CD4-positive, alpha-beta T cell treated with Interleukin-6 for 4 hours (primary cell): Measurements from ENCODE around the gene CLCN2.

ENCODE experiments used
- DNase-seq: peaks from one replicate; pipeline ENCODE4 v3.0.0-alpha.2; 2020; ENCODE audit warnings: mixed read lengths

The CLCN2 gene

DNA sequence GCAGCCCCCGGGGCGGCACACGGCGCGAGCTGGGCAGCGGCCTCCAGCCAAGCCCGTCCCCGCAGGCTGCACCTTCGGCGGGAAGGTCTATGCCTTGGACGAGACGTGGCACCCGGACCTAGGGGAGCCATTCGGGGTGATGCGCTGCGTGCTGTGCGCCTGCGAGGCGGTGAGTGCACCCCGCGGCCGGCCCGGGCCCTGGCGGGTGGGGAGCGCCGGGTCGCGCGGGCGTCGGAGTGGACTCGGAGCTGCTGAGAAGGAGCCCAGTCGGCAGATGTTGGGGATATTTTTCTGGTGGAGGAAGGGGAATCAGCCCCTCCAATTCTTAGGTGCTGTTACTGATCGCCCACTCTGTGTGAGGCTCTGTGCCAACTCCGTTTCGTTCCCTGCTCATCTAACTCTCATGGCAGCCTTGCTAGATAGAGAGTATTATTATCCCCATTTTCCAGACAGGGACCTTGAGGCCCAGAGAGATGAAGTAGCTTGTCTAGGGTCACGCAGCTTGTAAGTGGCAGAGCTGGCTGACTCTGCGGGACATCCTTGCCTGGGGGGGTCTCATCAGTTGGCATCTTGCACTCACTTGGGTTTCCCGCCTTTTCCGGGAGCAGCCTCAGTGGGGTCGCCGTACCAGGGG, 19.3 kb upstream of the CLCN2 start:
- peak; percentile 22 for DNase-seq

DNA sequence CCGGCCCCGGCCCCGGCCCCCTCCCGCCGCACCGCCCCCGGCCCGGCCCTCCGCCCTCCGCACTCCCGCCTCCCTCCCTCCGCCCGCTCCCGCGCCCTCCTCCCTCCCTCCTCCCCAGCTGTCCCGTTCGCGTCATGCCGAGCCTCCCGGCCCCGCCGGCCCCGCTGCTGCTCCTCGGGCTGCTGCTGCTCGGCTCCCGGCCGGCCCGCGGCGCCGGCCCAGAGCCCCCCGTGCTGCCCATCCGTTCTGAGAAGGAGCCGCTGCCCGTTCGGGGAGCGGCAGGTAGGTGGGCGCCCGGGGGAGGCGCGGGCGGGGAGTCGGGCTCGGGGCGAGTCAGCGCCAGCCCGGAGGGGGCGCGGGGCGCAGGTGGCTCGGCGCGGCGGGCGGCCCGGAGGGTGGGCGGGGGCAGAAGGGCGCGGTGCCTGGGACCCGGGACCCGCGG, 18.8 kb upstream of the CLCN2 start:
- peak; percentile 50 for DNase-seq

DNA sequence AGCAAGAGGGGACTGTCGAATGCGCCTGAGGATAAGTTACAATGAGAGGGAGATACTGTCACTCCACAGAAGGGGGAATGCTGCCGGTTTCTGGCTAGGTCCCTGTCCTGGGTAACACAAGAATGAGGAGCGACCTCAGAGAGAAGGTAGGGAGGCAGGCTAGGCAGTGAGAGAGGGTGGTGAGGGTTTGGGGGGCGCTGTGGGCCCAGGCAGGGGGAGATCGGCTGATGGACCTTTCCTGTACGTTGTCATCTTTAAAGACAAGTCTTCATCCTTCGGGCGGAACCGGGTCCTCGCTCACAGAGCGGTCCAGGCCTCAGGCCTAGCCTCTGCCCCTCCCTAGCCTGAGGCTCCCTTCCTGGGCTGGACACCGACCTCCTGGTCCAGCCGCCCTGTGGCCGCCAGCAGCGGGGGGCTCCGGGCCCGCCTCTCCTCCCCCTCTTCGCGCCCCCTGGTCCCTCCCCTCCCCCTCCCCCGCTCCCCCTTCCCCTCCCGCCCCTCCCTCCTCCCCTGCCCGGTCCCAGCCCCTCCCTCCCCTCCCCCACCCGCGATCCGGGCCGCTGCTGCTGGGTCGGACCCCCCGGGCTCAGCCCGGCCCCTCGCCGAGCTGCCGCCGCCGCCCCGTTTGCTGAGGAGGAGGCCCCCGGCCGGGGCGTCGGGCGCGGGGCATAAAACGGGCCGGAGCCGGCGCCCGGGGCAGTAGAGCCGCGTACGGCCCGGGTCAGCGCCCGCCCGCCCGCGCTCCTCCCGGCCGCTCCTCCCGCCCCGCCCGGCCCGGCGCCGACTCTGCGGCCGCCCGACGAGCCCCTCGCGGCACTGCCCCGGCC, 18.2 kb upstream of the CLCN2 start, which contains the start of gene CHRD:
Gene CHRD (plus strand): TSS at position 697 of the 827 bp plus-strand sequence. CDS start 265 bp downstream, outside the sequence.
- no peak for DNase-seq

DNA sequence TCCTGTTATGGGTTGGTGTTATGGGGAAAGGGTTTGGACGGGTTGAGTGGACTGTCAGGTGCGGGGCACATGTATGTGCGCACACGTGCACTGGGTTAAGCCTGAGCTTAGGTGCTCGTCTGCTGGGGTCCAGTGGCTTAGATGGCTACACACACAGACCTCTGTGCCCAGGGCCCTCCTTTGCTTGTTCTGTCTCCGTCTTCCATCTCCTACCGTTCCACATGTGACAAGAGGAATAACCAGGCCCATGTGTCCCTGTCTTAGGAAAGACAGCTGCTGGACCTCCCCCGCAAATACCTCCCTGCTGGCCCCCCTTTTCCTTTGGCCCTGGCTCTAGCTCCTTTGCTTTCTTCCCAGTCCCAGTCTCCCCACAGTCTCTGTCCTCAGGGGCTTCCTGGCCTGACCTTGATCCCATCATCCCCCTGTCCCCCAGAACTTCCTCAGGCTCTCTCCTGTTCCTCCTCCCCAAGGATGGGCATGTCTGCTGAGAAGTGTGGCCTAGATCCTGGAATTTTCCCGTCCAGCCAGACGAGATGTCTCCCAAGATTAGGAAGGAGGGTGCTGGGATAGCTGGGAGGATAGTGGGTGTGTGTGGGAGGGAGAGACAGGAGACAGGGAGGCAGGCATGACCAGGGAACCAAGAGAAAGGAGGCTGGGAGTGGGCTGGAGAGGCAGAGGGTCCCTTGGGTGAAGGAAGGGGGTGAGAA, 17.4 kb upstream of the CLCN2 start:
- DNase-seq, result no peak

DNA sequence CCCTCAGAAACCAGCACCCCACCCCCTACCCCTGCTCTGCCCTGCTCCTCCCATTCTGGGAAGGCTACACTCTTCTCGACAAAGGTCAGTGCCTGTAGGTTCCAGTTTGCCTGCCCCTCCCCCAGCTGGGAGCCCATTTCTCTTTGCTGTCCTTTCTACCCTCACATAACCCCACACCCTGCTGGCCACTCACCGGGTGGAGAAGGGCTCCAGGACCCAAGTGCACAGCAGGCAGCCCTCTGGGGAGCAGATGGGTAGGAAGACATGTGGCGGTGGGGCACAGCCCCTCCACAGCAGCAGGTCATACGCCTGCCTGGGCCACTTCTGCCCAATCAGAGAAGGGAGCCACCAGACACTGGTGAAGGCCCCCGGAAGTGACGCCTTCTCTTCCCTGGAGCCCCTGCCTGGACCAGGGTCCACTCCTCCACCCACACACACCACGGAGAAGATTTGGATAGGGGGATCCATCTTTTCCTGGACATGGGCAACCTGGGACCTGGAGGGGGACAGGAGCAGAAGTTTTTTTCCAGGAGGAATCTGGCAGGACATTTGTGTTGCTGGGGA, 16.6 kb upstream of the CLCN2 start, which contains the start of gene THPO:
Gene THPO (minus strand): TSS at position 326 of the 564 bp plus-strand sequence. CDS start 1,948 bp downstream, outside the sequence.
- no peak for DNase-seq

DNA sequence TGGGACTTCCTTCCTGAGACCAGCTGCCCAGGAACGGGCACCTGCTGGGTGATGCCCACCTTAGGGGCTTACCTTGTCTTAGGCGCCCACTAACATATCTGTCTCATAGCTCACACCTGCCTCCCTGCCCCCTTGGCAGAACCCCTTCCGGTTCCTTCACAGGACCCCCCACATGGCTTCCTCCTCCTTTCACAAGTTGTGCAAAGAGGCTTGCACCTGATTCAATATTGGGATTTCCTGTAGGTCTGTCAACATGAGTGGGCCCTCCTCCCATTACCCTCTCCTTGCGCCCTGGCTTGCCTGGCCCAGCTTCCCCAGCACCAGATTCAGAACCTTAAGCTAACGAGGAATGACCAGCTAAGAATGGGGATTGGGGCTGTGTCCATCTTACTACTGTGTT, 16.0 kb upstream of the CLCN2 start:
- no peak for DNase-seq

DNA sequence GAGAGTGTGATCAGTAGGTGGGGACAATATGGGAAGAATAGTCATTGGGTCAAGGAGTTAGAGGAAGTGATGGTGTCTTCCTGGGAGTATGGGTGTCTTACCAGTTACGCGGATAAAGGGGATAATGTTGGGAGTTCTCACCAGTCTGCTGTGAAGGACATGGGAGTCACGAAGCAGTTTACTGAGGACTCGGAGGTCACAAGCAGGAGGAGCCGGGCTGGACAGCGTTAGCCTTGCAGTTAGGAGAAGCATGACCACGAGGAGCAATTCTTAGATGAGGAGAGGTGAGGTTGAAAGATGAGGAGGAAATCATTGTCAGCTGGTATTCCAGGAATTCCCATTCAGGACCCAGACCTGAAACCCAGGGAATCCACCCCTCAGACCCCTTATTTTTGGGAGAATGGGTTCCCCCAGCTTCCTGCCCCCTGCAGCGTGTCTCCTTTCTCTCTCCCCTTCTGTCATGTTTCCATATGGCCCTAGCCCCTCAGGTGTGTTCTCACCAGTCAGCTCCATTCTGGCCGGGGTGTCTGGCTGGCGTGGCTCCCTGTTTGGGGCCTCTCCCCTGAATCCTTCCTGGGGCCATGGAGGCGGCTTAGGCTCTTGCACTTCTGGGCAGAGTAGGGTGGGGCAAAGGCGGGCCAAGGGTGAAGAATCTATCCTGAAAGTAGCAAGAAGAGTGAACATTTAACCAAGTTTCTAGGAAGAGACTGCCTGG, 14.5 kb upstream of the CLCN2 start:
- DNase-seq, result no peak

DNA sequence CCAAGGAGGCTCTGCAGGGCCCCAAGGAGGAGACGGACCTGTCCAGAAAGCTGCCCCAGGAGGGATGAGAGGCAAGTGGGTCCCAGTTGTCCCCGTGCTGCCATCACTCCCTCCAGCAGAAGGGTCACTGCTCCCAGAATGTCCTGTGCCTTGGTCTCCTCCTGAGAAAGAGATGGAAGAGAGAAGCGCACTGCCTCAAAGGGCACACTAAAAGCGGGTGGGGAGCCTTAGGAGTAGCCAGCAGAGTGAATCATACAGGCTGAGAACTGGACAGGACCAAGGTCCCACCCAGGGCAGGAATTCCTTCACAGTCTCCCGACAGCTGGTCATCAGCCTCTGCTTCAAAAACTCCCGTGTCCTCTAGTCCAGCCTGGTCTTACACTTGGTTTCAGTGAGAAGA, 12.0 kb upstream of the CLCN2 start:
- DNase-seq, result no peak

DNA sequence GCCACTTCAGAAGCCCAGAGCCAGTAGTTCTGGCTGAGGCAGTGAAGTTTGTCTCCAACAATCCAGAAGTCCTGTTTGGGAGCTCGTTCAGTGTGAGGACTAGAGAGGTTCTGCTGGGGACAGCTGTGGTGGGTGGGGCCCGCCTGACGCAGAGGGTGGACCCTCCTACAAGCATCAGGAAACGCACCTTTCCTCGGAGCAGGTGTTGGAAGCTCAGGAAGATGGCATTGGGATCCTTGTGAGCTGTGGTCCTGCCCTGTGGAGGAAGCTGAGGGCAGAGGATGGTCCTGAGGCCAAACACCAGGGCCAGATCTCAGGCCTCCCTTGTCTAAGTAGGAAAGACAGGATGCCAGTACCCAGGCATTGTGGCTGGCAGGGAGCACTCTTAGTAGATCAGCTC, 11.5 kb upstream of the CLCN2 start:
- DNase-seq, result no peak

DNA sequence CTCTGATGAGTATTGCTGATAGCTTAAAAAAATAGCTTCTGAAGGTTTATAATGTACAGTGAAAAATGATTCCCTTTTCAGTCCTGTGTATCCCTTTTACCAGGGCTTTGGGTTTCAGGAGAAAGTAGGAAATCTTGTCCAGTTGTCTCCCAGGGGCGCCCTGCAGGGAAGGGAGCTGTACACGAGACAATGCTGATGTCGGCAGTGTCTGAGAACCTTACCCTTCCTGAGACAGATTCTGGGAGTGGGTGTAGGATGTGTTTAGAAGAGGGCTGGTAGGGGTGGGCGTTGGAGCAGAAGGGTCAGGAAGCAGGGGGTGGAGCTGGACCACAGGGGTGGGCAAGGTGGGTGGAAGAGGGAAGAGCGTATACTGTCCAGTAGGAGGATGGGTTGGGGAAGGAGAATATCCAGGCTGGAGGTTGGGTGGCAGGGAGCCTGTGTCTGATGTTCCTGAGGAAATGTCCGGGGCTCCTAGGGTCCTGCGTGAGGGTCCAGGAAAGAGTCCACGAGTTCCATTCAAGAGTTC, 11.0 kb upstream of the CLCN2 start:
- no peak for DNase-seq

DNA sequence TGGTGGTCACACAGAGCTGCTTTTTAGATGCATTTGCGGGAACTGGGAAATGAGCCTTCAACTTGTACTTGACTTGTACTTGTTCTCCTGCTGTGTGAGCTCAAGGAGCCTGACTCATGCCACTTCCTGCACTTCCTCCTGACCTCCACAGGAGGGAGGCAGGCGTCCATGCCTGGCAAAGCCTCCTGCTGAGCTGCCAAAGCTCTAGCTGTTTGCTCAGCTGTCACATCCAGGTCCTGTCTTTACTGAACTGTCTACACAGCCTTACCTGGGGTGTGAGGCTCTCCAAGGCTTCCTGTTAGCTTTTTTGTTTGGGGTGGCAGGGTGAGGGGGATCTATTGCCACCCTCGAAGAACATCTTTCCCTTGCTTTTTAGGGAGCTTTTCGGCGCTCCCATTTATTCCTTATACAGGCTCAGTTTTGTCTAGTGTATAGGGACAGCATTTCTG, 10.2 kb upstream of the CLCN2 start:
- peak; percentile 69 for DNase-seq

DNA sequence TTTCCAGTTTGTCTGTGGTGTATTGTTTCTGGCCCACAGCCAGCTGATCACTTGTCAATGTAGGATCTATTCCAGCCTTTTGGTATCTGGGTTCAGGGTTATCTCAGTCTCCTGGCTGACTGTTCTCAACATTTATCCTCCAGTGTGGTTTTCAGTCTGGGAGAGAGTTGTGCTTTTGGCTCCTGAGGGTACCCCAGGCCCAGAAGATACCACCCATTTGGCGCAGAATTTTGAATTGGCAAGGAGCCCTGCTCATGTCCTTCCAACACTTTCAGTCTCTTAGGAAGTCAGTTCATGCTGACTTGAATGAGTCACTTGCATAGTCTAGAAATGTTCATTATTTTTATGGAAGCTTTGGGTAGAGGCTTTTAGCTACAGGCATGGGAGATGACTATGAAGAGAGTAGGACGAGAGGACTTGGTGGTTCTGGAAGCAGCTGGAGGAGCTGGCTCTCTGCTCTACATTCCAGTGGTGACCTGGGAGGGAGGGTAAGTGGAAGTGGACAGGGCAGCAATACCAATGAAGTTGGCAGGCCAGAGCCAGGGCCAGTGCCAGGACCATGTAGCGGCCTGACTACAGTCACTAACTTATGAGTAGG, 7.3 kb upstream of the CLCN2 start:
- no peak for DNase-seq

DNA sequence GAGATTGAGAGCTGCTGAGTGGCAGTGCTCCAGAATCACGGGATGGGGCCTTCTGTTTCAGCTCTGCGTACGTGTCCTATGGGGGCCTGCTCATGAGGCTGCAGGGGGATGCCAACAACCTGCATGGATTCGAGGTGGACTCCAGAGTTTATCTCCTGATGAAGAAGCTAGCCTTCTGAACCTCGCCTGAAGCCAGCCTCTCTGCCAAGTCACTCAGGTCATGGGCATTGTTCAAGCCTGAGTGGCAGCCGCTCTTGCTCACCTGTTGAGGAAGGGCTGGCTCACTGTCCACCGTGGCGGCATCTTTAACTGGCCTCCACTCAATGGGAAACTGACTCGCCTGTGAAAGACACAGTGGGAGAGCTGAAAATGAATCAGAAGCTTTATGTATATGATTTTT, 6.7 kb upstream of the CLCN2 start:
- no peak for DNase-seq

DNA sequence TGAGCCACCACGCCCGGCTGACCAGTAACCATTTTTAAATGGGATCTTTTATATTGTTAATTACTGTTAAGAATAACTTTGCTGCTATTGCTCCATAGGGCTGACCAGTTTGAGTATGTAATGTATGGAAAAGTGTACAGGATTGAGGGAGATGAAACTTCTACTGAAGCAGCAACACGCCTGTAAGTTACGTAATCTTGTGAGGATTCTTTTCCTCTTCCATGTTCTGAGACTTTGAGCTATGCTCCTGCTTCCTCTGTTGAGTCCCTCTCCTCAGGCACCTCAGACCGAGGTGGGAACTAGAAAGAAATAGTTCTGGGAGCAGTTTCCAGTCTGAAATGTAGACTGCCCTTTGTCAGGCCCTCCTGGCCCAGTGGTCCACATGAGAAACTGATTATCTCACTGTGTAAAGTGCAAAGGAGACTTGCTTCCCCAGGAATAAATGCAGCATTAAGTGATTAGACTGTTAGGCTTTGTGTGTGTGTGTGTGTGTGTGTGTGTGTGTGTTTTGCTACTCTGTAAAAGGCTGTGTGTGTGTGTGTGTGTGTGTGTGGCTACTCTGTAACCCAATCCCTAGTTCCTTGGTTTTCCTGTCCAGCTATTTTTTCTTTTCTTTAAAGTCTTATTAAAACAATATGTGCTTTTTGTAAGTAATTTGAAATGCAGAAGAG, 5.3 kb upstream of the CLCN2 start:
- DNase-seq, result no peak

DNA sequence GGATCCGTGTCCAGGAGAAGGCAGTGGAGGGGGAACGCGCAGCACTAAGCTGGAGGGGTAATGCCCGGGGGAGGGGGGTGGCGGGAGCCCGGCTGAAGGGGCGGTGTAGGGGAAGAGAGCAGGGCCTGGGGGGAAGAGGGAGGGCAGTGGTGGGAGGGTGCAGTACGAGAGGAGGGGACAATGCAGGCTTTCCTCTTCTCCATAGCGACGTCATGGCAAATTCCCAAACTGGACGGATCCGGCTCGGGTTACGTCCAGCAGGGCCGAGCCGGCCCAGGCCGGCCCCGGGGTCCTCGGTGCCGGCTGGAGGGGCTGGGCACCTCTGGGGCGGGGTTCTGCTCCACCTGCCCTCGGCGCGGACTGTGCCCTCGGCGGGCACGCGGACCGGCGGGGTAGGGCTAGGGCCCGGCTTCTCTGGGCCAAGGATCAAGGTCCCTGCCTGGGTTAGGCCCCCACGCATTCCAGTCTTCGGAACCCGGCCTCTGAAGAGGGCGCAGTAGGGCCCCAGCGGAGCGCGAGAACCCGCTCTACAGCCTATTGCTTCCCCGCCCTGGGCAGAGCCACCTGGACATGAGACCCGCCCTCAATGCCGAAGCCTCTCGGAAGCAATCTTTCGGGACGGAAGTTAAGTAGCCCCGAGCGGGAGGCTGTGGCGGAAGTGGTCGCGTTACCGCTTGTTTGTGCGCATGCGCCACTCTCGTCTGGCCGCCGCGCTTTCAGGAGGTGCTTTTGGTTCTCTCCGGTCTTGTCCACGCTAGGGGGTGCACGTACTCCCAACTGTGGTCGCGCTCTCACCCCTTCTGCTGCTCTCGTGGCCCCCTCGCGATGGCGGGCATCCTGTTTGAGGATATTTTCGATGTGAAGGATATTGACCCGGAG, 1.5 kb upstream of the CLCN2 start:
- DNase-seq, result peak; percentile 94

DNA sequence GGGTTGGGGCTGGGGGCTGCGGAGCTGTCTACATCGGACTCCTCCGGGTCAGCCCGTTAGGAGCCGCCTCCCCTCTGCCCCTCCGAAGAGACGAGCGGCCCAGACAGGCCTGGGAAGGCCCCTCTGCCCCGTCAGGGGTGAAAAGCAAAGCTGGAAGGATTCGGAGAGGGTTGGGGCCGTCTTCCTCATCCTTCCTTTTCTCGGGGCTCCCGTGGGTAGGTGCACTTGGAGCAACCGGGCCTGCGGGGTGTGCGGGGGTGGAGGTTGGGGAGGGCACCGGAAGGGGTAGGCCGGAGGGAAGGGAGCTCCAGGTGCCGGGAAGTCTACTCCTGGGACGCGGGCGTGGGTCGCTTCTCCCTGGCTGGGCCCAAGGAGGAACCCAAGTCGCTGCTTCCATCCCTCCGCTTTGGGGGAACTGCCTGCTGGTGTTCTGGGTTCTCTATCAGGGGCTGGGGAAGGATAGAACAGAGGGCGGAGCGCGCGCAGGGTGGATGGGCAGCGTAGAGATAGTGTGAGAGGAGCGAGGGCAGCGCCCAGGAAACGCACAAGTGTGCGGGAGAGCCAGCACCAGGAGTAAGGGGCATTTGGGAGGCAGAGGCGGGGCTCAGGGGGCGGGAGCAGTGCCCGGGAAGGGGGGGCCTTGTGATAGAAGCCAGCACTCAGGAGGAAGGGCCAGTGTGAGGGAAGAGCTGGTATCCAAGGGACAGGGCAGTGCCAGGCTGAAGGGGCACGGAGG, 695 bp upstream of the CLCN2 start:
- DNase-seq, result peak; percentile 47

DNA sequence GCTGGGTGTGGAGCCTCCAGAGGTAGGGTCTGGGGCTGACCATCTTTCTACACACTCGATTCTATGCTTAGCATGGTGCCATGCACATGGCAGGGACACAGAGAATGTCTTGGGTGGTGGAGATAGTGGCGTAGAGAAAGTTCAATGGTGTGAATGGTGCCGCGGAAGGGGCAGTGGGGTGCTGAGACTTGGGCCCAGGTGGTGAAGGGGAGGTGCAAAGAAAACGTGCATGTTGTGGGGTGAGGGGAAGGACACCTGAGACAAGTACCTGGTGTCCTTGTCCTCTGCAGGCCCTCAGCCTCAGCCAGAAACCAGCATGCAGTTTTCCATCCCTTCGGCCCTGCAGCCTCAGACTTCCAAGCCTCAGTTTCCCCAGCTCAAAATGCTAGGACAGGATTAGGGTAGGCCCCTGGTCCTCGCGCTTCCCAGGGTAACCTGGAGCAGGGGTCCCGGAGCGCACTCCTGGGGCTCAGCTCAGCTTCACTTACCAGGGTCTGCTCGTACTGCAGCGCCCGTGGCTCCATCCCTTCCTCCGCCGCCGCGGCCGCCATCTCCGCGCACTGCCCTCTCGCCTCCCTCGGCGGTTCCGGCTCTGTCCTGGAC, 375 bp downstream of the CLCN2 start:
- no peak for DNase-seq

DNA sequence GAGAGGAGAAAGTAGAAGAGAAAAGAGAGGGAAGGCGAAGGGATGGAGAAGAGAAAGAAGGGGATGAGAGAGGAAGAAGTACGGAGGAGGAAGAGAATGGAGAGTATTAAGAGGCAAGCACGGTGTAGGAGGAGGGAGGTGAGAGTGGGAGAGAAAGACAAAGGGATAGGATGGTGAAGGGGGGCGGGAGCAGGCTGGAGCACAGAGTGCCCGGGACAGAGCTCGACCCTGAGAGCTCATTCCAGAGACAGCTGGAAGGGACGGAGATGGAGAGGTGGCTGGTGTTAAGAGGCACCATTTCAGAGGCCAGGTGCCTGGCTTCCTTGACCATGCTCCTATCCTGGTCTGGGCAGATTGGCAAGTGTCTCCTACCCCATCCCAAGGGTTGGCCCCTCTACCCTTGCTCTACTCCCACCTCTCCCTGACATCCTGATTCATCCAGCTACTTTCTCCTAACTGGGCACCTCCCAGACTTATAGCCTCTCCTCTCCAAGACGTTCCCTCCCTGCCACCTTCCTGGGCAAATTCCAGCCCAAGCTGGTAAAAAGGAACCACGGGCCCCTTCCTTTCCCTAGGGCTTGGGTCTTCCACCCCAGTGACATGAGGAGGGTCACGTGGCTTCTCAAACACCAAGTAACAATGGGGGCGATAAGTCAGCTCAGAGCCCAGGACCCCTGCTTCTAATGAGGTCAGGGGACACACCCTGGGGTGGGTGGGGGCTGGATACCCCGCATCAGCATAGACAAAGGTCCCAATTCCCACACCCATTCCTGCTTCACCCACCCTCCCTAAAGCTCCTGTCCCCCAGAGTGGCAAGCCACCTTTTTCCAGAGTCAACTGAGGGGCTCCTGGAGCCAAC, 1.1 kb downstream of the CLCN2 start:
- DNase-seq, result no peak
